ENCODE data around the gene EBF3. TPM values are rescaled to one million over a fixed set of nuclear protein-coding genes. Genes with fewer than 3 reads are reported as not detected.

The EBF3 gene
- total RNA-seq, 1 donor from 2014 or later = 0.07 TPM

GRCh38 chr10:129882291-129883010, 81.6 kb downstream of the EBF3 start:
- H3K4me1 Mint-ChIP-seq (ENCODE audit: low read depth, unreplicated experiment) = no peaks in the 10 kb centered on the region
- H3K9me3 Mint-ChIP-seq (ENCODE audit: unreplicated experiment) = no peaks in the 10 kb centered on the region
- Histone ChIP-seq H3K36me3 (ENCODE audit: insufficient read depth, low read length) (no peaks in the 10 kb centered on the region), H3K9me3 (ENCODE audit: insufficient read depth, low read depth, low read length) (no peaks in the 10 kb centered on the region), H3K4me3 (ENCODE audit: insufficient read depth, low read depth, low read length) (no peak overlapping the region), H2AFZ (ENCODE audit: low read depth, low read length) (no peak overlapping the region), H3K4me2 (ENCODE audit: low read length) (no peak overlapping the region), H3K9ac (ENCODE audit: low read length) (no peak overlapping the region), H3K4me1 (ENCODE audit: insufficient read depth, low read length) (no peaks in the 10 kb centered on the region), H3K79me2 (ENCODE audit: insufficient read depth, low read length) (no peaks in the 10 kb centered on the region), H3K27ac (ENCODE audit: low read depth, low read length) (no peak overlapping the region), H3K27me3 (ENCODE audit: insufficient read depth, low read length) (no peaks in the 10 kb centered on the region), H4K20me1 (ENCODE audit: insufficient read depth, low read length) (no peaks in the 10 kb centered on the region)
- TF ChIP-seq EZH2 (IDR thresholded peaks at IDR 0.05; ENCODE audit: insufficient read depth, low read length) = no peak
- H3K27me3 Mint-ChIP-seq (ENCODE audit: low read depth, unreplicated experiment) = peaks cover 40% of the 10 kb centered on the region
- no peak overlapping the region for H3K4me3 Mint-ChIP-seq (ENCODE audit: unreplicated experiment)
- no peak overlapping the region for H3K27ac Mint-ChIP-seq (ENCODE audit: unreplicated experiment)
- no peaks in the 10 kb centered on the region for H3K36me3 Mint-ChIP-seq (ENCODE audit: low read depth, unreplicated experiment)
- DNase-seq (ENCODE audit: low read depth) (no peak), FAIRE-seq (no peak)

- no peak overlapping the region for H3K27ac ChIP-seq (ENCODE audit: low read depth, low read length)
- H3K4me3 ChIP-seq (ENCODE audit: insufficient read depth, low read depth, low read length) = no peak overlapping the region
- no peak overlapping the region for H3K9ac ChIP-seq (ENCODE audit: low read length)
- no peak overlapping the region for H3K4me2 ChIP-seq (ENCODE audit: low read length)
- no peaks in the 10 kb centered on the region for H3K4me1 Mint-ChIP-seq (ENCODE audit: low read depth, unreplicated experiment)
- H2AFZ ChIP-seq (ENCODE audit: low read depth, low read length) = no peak overlapping the region
- H3K4me3 Mint-ChIP-seq (ENCODE audit: unreplicated experiment) = no peak overlapping the region
- H4K20me1 ChIP-seq (ENCODE audit: insufficient read depth, low read length) = no peaks in the 10 kb centered on the region
- no peaks in the 10 kb centered on the region for H3K79me2 ChIP-seq (ENCODE audit: insufficient read depth, low read length)
- peaks cover 38% of the 10 kb centered on the region for H3K27me3 Mint-ChIP-seq (ENCODE audit: low read depth, unreplicated experiment)
- DNase-seq (ENCODE audit: low read depth) (no peak), FAIRE-seq (no peak)
- H3K36me3 Mint-ChIP-seq (ENCODE audit: low read depth, unreplicated experiment) = no peaks in the 10 kb centered on the region
- no peaks in the 10 kb centered on the region for H3K27me3 ChIP-seq (ENCODE audit: insufficient read depth, low read length)
- no peaks in the 10 kb centered on the region for H3K4me1 ChIP-seq (ENCODE audit: insufficient read depth, low read length)
- H3K9me3 ChIP-seq (ENCODE audit: insufficient read depth, low read depth, low read length) = no peaks in the 10 kb centered on the region
- no peak for TF ChIP-seq CTCF (IDR thresholded peaks at IDR 0.05; ENCODE audit: insufficient read depth, low read depth, low read length)
- H3K27ac Mint-ChIP-seq (ENCODE audit: unreplicated experiment) = no peak overlapping the region
- H3K9me3 Mint-ChIP-seq (ENCODE audit: unreplicated experiment) = no peaks in the 10 kb centered on the region
- no peaks in the 10 kb centered on the region for H3K36me3 ChIP-seq (ENCODE audit: insufficient read depth, low read length)
Measured at GRCh38 chr10:129881641-129882040, 82.4 kb downstream of the EBF3 start.

- H3K4me1 ChIP-seq (ENCODE audit: insufficient read depth, low read length) = no peaks in the 10 kb centered on the region
- FAIRE-seq = no peak
Measured at GRCh38 chr10:129880191-129880870, 83.7 kb downstream of the EBF3 start.

More at GRCh38 chr10:129880191-129880870, 83.7 kb downstream of the EBF3 start:
- Histone ChIP-seq H4K20me1 (ENCODE audit: insufficient read depth, low read length) (no peaks in the 10 kb centered on the region), H3K4me2 (ENCODE audit: low read length) (no peak overlapping the region), H3K36me3 (ENCODE audit: insufficient read depth, low read length) (no peaks in the 10 kb centered on the region), H3K4me3 (ENCODE audit: insufficient read depth, low read depth, low read length) (no peak overlapping the region), H3K9ac (ENCODE audit: low read length) (no peak overlapping the region), H3K27ac (ENCODE audit: low read depth, low read length) (no peak overlapping the region), H3K27me3 (ENCODE audit: insufficient read depth, low read length) (no peaks in the 10 kb centered on the region), H3K9me3 (ENCODE audit: insufficient read depth, low read depth, low read length) (no peaks in the 10 kb centered on the region), H2AFZ (ENCODE audit: low read depth, low read length) (no peak overlapping the region), H3K79me2 (ENCODE audit: insufficient read depth, low read length) (no peaks in the 10 kb centered on the region)
- H3K4me1 Mint-ChIP-seq (ENCODE audit: low read depth, unreplicated experiment) = no peaks in the 10 kb centered on the region
- no peak overlapping the region for H3K4me3 Mint-ChIP-seq (ENCODE audit: unreplicated experiment)
- H3K36me3 Mint-ChIP-seq (ENCODE audit: low read depth, unreplicated experiment) = no peaks in the 10 kb centered on the region
- peaks cover 31% of the 10 kb centered on the region for H3K27me3 Mint-ChIP-seq (ENCODE audit: low read depth, unreplicated experiment)
- no peaks in the 10 kb centered on the region for H3K9me3 Mint-ChIP-seq (ENCODE audit: unreplicated experiment)
- DNase-seq (ENCODE audit: low read depth) = no peak
- TF ChIP-seq EZH2 (IDR thresholded peaks at IDR 0.05; ENCODE audit: insufficient read depth, low read length) = no peak
- no peak for TF ChIP-seq CTCF (IDR thresholded peaks at IDR 0.05; ENCODE audit: insufficient read depth, low read depth, low read length)
- no peak overlapping the region for H3K27ac Mint-ChIP-seq (ENCODE audit: unreplicated experiment)

All from astrocyte (in vitro differentiated cells and primary cell).